AG04450 (cell line): ENCODE data around the gene ZNF354C. TPM values are rescaled to one million over a fixed set of nuclear protein-coding genes. Genes with fewer than 3 reads are reported as not detected.

Experiments used
- CTCF ChIA-PET: fragments of 300-600, 350-600 bp; formaldehyde crosslinking; extraction: SDS; loops from one replicate; lab custom pipeline; 2022; ENCODE audit warnings: antibody characterized with exemption, inconsistent platforms; lab: Charles Lee
- POLR2A ChIA-PET: fragments of 350-600 bp; formaldehyde crosslinking; extraction: SDS; loops from one replicate; lab custom pipeline; 2021; ENCODE audit warnings: antibody characterized with exemption, inconsistent platforms; lab: Yijun Ruan, JAX
- DNase-seq: peaks from one replicate; pipeline ENCODE4 v3.0.0-alpha.2; 2011; ENCODE audit warnings: low read depth, low spot score
- H3K27ac ChIP-seq: one replicate; pipeline ENCODE4 v1.5.1; 2012; ENCODE audit warnings: low read depth, low read length, control low read depth
- H3K27me3 ChIP-seq: one replicate; pipeline ENCODE4 v1.6.0; 2012; ENCODE audit warnings: low read length; ENCODE audit not compliant: control insufficient read depth, insufficient read depth
- H3K4me3 ChIP-seq: 2 replicates; pipeline ENCODE4 v1.5.1; 2011; ENCODE audit warnings: mild to moderate bottlenecking, low read depth, low read length, control low read depth
- H3K9me3 ChIP-seq: 2 replicates; pipeline ENCODE4 v1.5.1; 2012; ENCODE audit warnings: low read length; ENCODE audit not compliant: control insufficient read depth, insufficient read depth
- polyA plus RNA-seq: library from polyadenylated mRNA; depleted of rRNA; stranded (reverse); fragments of >200 nt; gene quantifications from 2 replicates; pipeline ENCODE4 v1.2.3, GENCODE V29; 2011
- TF ChIP-seq, protein P1 (sequence below): IDR thresholded peaks from 2 replicates; pipeline ENCODE4 v1.5.1; 2011; ENCODE audit warnings: low read depth, low read length, control low read depth, inconsistent platforms

The ZNF354C gene
- polyA plus RNA-seq, 1 experiment = 5.1 TPM

DNA sequence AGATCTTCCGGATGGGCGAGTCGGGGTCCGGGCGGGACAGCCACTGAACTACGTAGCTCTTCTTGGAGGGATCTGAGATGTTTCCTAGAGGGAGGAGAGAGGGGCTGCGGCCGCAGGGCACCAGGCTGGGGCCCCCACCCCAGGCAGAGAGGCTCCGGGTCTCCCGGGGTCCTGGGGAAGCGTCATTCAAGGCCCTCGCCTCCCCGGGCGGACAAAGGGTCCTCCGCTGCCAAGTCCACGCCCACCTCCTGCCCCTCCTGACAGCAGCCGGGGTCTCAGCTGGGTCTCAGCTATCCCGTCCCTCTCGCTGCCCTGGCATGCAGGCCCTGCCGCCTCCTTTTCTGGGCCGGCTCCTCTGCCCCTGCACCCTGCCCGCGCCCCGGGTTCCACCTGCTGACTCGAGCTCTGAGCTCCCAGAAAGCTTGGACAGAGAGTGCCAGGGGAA is 61.5 kb downstream of the ZNF354C start:
- TF ChIP-seq, protein P1, sequence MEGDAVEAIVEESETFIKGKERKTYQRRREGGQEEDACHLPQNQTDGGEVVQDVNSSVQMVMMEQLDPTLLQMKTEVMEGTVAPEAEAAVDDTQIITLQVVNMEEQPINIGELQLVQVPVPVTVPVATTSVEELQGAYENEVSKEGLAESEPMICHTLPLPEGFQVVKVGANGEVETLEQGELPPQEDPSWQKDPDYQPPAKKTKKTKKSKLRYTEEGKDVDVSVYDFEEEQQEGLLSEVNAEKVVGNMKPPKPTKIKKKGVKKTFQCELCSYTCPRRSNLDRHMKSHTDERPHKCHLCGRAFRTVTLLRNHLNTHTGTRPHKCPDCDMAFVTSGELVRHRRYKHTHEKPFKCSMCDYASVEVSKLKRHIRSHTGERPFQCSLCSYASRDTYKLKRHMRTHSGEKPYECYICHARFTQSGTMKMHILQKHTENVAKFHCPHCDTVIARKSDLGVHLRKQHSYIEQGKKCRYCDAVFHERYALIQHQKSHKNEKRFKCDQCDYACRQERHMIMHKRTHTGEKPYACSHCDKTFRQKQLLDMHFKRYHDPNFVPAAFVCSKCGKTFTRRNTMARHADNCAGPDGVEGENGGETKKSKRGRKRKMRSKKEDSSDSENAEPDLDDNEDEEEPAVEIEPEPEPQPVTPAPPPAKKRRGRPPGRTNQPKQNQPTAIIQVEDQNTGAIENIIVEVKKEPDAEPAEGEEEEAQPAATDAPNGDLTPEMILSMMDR = no peak
- no peak overlapping the region for H3K4me3 ChIP-seq
- ChIA-PET POLR2A (no interaction called here), CTCF (no interaction called here)
- peaks cover 87% of the 10 kb centered on the region for H3K9me3 ChIP-seq
- no peak overlapping the region for H3K27ac ChIP-seq
- H3K27me3 ChIP-seq = no peaks in the 10 kb centered on the region
- DNase-seq = no peak

DNA sequence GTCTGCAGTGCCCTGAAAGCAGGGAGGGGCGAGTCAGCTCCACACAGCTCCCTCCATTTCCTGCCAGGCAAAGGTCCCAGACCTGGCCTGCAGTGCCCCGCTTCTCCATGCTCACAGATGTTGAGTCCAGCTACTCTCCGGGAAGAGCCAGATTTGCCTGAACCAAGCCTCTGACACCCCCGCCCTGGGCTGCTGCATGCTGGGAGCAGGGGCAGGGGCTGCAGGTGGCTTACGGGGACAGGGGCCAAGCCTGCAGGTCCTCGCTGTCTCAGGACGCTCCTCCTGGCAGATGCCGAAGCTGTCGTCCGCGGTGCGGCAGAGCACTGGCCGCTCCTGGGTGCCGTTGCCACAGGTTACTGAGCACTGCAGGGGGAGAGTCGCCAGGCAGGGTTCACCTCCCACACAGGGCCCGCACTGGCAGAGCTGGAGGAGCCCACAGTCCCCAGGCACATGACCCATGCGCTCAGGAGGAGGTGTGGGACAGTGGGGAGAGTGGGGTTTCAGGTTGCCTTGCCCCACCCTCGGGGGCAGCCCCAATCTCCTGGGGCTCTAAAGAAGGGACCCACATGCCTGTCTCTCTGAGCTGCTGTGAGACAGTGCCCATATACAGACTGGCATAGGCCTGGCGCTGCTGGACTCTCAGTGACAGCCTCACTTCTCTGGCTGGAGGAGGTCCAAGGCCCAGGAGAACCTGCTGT is 62.4 kb downstream of the ZNF354C start:
- CTCF ChIA-PET = no interaction called here
- POLR2A ChIA-PET = no interaction called here
- TF ChIP-seq, protein P1 = no peak
- Histone ChIP-seq H3K27ac (no peak overlapping the region), H3K27me3 (no peaks in the 10 kb centered on the region), H3K4me3 (no peak overlapping the region), H3K9me3 (peaks cover 87% of the 10 kb centered on the region)
- DNase-seq = no peak

DNA sequence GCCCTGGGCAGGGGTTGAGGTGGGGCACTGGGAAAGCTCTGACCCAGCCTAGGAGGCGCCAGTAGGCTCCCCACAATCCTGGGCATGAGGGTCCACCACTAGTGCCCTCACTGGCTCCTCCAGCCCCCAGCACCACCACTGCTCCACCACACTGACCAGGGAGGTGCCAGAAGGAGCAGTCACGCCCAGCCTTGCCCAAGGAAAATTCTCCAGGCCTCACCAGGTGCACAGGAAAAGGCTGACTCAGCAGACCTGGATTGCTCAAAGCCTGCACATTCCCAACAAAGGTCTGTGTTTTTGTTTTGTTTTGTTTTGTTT is 62.9 kb downstream of the ZNF354C start:
- Histone ChIP-seq H3K4me3 (no peak overlapping the region), H3K9me3 (peaks cover 88% of the 10 kb centered on the region), H3K27me3 (no peaks in the 10 kb centered on the region), H3K27ac (no peak overlapping the region)
- CTCF ChIA-PET = no interaction called here
- TF ChIP-seq, protein P1 = no peak
- DNase-seq = no peak
- POLR2A ChIA-PET = no interaction called here

DNA sequence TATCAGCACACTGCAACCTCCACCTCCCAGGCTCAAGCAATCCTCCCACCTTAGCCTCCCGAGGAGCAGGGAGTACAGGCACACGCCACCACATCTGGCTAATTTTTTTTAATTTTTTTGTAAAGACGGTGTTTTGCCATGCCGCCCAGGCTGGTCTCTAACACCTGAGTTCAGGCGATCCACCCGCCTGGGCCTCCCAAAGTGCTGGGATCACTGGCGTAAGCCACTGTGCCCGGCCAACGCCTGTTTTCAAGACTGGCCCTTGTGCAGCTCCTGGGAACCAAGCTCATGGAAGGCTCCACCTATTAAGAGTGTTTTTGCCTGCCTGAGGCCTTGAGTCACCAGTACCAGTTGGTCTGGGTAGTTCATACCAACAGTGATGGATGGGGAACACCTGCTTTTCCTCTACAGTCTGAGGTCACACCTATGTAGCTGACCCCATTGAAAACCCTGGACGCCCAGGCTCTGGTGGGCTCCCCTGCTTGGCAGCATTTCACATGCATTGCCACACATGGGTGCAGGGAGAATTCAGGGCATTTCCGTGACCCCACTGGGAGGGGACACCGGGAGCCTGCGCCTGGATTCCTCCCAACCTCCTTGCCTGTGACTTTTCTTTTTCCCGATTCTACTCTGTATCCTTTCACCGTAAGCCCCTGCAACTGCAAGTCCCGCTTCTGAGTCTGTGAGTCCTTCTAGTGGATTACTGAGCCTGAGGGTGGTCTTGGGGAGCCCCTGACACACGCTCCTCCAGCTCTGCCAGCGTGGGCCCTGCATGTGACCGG is 63.5 kb downstream of the ZNF354C start:
- Histone ChIP-seq H3K4me3 (no peak overlapping the region), H3K27ac (no peak overlapping the region), H3K9me3 (peaks cover 88% of the 10 kb centered on the region), H3K27me3 (no peaks in the 10 kb centered on the region)
- no peak for DNase-seq
- TF ChIP-seq, protein P1 = no peak
- CTCF ChIA-PET = interaction anchor here (0.5 kb wide), 1 partner anchor 388 kb away, joined by 5 read pairs; no protein-coding TSS in a partner anchor
- POLR2A ChIA-PET = no interaction called here

DNA sequence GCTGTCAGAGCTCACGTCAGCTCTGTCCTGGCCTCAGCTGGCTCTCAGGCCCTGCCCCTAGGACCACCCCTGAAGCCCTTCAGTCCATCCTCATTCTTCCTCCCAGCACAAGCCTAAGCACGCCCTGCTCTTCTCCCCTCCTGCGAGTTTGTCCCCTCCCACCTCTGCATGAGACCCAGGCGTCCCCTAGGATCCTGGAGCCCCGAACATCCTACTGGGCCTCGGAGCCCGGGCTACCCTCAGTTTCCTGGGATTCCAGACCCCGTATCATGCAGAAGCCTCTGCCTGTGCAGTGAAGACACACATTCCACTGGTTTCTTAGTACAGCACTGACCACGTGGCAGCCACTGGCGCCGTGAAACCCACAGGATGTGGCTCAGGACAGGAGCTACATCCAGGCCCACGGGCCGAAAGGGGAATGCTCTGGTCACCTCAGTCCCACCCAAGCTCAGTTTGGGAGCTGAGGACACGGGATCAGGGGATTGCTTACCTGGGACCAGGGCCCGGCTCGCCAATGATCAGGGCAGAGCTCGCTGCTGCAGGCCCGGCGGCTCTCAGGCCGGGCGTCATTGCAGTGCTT is 64.2 kb downstream of the ZNF354C start:
- Histone ChIP-seq H3K4me3 (no peak overlapping the region), H3K27me3 (no peaks in the 10 kb centered on the region), H3K9me3 (peaks cover 85% of the 10 kb centered on the region), H3K27ac (no peak overlapping the region)
- TF ChIP-seq, protein P1 = no peak
- POLR2A ChIA-PET = no interaction called here
- CTCF ChIA-PET = interaction anchor here (0.5 kb wide), 1 partner anchor 387 kb away, joined by 5 read pairs; no protein-coding TSS in a partner anchor
- no peak for DNase-seq
